NCI-H2107 treated with DMSO at 0.1 percent for 48 hours (cell line): ENCODE measurements around the gene NUP93.

Experiments
- DNase-seq: peaks from one replicate; lab custom pipeline; 2025; ENCODE audit not compliant: unreplicated experiment; lab: John Stamatoyannopoulos, UW

Gene NUP93

GRCh38 chr16:56885446-56886162 is 155.7 kb downstream of the NUP93 start:
- DNase-seq: no peak

- no peak for DNase-seq
Observed at GRCh38 chr16:56886296-56886695, 156.4 kb downstream of the NUP93 start.

- no peak for DNase-seq
Observed at GRCh38 chr16:56886826-56887225, 156.9 kb downstream of the NUP93 start.

- DNase-seq: no peak
Observed at GRCh38 chr16:56888806-56889205, 158.9 kb downstream of the NUP93 start.

GRCh38 chr16:56889206-56889605 is 159.3 kb downstream of the NUP93 start:
- no peak for DNase-seq

- DNase-seq: no peak
Observed at GRCh38 chr16:56891685-56892084, 161.8 kb downstream of the NUP93 start.

GRCh38 chr16:56892705-56893104 is 162.8 kb downstream of the NUP93 start:
- no peak for DNase-seq

- no peak for DNase-seq
Observed at GRCh38 chr16:56894331-56894917, 164.5 kb downstream of the NUP93 start.

- DNase-seq: no peak
Observed at GRCh38 chr16:56895813-56896212, 165.9 kb downstream of the NUP93 start.

- DNase-seq: no peak
Observed at GRCh38 chr16:56896244-56896643, 166.3 kb downstream of the NUP93 start.

- DNase-seq: no peak
Observed at GRCh38 chr16:56897026-56897799, 167.3 kb downstream of the NUP93 start.

- DNase-seq: no peak
Observed at GRCh38 chr16:56898847-56899246, 168.9 kb downstream of the NUP93 start.
